ENCODE results near the gene SDS.

Gene SDS

DNA sequence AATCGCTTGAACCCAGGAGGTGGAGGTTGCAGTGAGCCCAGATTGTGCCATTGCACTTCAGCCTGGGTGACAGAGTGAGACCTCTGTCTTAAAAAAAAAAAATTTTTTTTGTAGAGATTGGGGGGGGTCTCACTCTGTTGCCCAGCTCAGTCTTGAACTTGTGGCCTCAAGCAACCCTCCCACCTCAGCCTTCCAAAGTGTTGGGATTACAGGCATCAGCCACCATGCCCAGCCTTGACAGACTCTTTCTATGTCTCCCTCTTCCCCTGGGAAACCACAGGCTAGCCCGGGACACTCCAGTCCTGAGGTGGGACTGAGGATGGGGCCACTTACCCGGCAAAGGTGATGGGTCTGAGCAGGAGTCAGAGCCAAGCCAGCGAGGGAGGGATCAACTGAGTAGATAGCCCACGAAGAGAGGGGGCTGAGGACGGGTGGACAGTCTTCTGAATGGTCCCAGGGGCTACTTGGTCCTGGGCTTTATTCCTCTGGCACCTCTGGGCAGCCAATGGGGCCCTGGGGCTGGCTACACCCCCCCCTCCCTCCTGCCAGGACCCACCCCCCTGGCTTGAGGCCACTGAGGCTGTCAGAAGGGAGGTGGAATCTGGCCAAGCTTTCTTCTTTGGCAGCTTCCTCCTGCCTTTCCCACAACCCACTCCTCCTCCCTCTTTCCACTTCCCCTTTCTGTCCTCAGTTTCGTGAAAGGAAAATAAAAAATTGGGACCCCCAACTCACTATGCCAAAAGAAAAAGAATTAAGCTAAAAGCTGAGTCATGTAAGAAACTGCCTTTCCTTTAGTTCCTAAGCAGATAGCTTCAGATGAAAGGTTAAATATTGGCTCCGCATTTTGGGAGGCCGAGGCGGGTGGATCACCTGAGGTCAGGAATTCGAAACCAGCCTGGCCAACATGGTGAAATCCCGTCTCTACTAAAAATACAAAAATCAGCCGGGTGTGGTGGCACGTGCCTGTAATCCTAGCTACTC is at the start of gene SDS:
Gene SDS (minus strand): TSS at position 453 of the 981 bp plus-strand sequence. CDS start 4,179 bp downstream, outside the sequence.
- DNase-seq: peak; percentile 74

GRCh38 chr12:113453330-113453729 is 49.6 kb upstream of the SDS start:
- DNase-seq: no peak

DNA sequence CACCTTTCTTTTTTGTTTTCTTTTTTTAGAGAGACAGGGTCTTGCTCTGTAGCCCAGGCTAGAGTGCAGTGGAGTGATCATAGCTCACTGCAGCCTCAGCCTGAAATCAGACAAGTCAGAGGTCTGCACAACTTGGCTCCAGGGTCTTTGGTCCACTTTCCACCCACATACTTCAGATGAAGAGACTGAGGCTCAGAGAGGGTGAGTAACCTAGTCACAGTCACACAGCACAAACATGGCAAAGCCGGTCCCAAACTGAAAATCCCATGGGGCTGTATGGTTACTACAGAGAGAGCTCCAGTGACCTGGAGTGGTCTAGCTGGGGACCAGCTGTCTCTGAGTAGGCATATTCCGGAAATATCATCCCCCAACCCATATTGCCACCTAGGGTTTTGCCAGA is 48.8 kb upstream of the SDS start:
- DNase-seq: no peak

DNA sequence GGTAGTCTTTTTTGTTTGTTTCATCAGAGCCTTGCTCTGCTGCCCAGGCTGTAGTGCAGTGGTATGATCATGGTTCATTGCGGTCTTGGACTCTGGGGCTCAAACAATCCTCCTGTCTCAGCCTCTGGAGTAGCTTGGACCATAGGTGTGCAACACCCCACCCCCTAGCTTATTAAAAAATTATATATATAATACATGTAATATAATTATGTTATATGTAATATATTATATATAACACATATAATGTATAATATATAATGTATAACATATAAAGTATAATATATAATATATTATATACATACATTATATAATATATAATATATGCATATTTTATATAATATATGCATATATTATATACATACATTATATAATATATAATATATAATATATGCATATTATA is 46.2 kb upstream of the SDS start:
- DNase-seq: no peak

GRCh38 chr12:113449299-113449698 is 45.6 kb upstream of the SDS start:
- DNase-seq: no peak

GRCh38 chr12:113448873-113449272 is 45.2 kb upstream of the SDS start:
- no peak for DNase-seq

DNA sequence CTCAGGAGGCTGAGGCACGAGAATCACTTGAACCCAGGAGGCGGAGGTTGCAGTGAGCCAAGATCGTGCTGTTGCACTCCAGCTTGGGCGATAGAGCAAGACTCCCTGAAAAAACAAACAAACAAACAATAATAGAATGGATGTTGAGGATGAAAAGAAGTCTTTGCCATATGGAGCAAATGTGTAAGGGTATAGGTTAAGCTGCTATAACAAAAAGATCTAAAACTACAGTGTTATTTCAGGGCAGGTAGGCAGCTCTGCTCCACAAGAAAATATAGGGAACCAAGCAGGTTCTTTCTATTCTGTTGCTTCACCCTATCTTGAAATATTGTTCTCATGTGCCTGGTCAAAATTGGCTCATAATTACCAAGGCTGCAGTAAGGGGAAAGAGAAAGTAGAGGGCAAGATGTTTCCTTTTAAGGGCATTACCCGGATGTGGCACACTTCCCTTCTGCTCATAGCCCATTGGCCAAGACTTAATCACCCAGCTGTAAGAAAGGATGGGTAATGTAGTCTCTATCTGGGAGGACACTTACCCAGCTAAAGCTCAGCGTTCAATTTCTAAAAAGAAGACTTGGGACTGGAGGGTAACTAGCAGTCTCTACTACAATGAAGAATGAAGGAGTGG is 42.0 kb upstream of the SDS start:
- no peak for DNase-seq

DNA sequence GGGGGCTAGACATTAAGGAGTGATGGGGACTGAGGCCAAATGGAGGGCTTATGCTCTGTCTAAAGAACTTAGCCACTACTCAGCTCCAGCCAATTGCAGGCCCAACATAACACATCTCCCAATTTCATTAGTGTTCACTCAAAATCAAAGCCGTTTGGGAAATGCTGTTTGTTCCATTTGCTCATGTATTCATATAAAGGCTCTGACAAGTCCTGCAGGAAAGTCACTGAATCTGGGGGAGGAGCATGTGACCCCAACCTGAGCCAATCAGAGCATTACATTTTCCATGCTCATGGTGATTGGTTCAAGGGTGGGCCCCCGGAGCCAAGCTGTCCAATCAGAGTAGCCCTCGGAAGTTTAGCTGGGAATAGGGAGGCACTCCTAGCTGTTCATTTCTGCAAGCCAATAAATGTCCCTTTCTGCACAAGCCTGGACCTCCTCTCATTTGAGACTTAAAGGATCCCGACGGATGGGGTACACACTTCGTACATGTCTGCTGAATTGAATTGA is 39.4 kb upstream of the SDS start:
- no peak for DNase-seq

GRCh38 chr12:113440947-113441782 is 37.5 kb upstream of the SDS start:
- no peak for DNase-seq

- no peak for DNase-seq
Measured at GRCh38 chr12:113440336-113440735, 36.6 kb upstream of the SDS start.

- DNase-seq: no peak
Measured at GRCh38 chr12:113439606-113440030, 35.9 kb upstream of the SDS start.

DNA sequence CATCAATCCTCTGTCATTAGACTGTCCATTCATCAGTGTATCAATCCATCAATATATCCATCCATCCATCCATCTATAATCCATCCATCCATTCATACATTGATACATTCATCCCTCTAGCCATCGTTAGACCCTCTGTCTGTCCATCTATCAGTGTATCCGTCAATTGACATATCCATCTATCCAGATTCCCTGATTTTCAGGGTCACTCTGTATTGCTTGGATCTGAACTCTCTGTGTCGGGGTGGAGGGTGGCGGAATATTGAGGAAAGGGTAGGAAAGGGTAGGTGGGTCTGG is 35.6 kb upstream of the SDS start:
- no peak for DNase-seq

GRCh38 chr12:113438523-113439300 is 35.0 kb upstream of the SDS start:
- no peak for DNase-seq

GRCh38 chr12:113437729-113438100 is 34.0 kb upstream of the SDS start:
- DNase-seq: no peak

- no peak for DNase-seq
Measured at GRCh38 chr12:113436993-113437728, 33.5 kb upstream of the SDS start.

DNA sequence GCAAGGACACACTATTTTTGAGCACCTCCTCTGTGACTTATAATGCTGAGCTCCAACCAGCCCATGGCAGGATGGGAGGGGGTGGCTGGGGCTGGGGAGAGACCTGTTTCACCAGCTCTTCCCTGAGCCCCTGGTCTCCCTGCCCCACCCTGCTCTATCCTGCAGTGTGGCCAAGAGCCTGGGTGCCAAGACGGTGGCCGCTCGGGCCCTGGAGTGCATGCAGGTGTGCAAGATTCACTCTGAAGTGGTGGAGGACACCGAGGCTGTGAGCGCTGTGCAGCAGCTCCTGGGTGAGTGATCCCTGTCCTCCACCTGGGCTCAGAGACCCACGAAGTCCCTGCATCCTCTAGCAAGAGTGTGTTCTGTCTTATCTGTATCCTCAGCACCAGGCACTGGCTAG is 32.9 kb upstream of the SDS start:
- no peak for DNase-seq

DNA sequence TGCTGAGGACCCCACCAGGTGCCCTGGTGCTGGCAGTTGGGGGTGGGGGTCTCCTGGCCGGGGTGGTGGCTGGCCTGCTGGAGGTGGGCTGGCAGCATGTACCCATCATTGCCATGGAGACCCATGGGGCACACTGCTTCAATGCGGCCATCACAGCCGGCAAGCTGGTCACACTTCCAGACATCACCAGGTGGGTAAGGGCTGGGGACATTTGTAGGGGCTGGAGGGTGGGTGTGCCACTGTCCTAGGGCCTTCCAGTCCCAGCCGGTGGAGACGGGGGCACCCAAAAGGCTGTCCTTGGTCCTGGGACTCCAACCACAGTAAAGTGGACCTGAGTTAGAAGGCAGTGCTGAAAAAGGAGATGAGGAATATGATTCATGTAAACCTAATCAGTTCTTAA is 31.7 kb upstream of the SDS start:
- no peak for DNase-seq

DNA sequence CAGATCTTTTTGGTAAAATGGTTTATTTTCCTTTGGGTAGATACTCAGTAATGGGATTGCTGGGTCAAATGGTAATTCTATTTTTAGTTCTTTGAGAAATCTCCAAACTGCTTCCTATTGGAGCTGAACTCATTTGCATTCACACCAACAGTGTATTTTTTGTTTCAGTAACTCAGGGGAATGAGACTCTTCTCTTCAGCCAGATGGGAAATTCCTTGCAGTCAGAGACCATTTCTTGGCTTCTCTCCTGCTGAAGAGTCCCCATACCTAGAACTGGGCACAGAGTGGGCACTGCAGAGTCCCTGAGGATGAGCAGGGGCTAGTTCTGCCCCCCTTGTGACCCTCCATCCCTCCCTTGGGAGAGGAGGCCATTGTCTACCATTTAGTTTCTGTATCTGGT is 29.3 kb upstream of the SDS start:
- no peak for DNase-seq

- DNase-seq: no peak
Measured at GRCh38 chr12:113428482-113428881, 24.8 kb upstream of the SDS start.

DNA sequence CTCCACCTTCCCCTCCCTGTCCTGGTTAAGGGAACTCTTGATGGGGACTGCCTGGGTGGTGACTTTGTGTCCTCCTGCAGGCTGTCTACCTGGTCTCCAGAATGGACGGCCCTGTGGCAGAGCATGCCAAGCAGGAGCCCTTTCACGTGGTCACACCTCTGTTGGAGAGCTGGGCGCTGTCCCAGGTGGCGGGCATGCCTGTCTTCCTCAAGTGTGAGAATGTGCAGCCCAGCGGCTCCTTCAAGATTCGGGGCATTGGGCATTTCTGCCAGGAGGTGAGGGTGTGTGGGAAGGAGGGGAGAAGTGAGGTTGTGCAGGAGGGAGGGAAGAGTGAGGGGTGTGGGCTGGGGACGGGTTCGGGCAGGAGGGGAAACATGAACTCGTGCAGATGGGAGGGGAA is 24.2 kb upstream of the SDS start:
- no peak for DNase-seq

DNA sequence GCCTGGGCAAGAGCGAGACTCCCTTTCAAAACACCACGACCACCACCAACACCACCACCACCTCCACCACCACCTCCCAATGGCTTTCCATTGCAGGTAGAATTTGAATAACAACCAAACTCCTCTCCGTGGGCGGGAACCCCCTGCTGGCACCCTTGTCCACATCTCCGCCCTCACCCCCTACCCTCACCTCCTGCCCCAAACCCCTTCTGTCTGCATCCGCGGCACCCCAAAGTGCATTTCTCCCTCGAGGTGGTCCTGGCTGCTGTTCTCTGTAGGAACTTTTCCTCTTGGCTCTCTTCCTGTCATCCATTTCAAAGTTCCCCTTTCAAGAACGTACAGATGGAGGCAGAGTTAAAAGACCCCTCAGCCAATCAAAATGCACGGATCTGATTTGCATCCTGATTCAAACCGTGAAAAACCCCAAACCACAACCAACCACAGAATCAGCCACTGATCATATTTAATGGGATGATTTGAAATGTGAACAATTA is 22.3 kb upstream of the SDS start:
- DNase-seq: no peak

Measured in left hindlimb (tissue), 1 donor.